H1 (cell line): ENCODE data around the gene RLN1. TPM values are rescaled to one million over a fixed set of nuclear protein-coding genes. Genes with fewer than 3 reads are reported as not detected.

Source experiments
- CTCF ChIA-PET: fragments of 300-600 bp; sonication (Branson Sonifier 250); formaldehyde crosslinking; loops from one replicate; lab custom pipeline; 2021; ENCODE audit not compliant: partially characterized antibody; lab: Charles Lee
- POLR2A ChIA-PET: fragments of 300-600 bp; sonication (Branson Sonifier 250); formaldehyde crosslinking; loops from one replicate; lab custom pipeline; 2021; ENCODE audit warnings: inconsistent platforms; ENCODE audit not compliant: partially characterized antibody; lab: Charles Lee
- DNase-seq, 2 experiments: peaks; one replicate each; pipeline versions ENCODE4 v3.0.0 to v3.0.0-alpha.2; 2010 to 2022; ENCODE audit warnings: low spot score in 2 of 2, low read depth in 1 of 2, mixed read lengths in 1 of 2
- FAIRE-seq: peaks from 2 replicates; lab custom pipeline; 2011; peaks lifted over from hg19 to GRCh38; lab: Jason Lieb, UNC
- H2AFZ ChIP-seq: 2 replicates; pipeline ENCODE4 v1.8.1; 2012; ENCODE audit warnings: low read length, inconsistent platforms
- H2AK5ac ChIP-seq: 2 replicates; pipeline ENCODE4 v1.6.1; 2013; ENCODE audit warnings: low read depth, low read length
- H2BK120ac ChIP-seq: replicated peaks from 2 replicates; pipeline ENCODE3; 2013; ENCODE audit warnings: low read depth, low read length, inconsistent platforms
- H2BK12ac ChIP-seq: 2 replicates; pipeline ENCODE4 v1.6.1; 2013; ENCODE audit warnings: low read depth, low read length
- H2BK15ac ChIP-seq: 2 replicates; pipeline ENCODE4 v1.6.1; 2013; ENCODE audit warnings: low read length
- H2BK20ac ChIP-seq: 2 replicates; pipeline ENCODE4 v1.6.1; 2013; ENCODE audit warnings: low read length
- H2BK5ac ChIP-seq: 2 replicates; pipeline ENCODE4 v1.6.1; 2013; ENCODE audit warnings: low read depth, low read length
- H3K14ac ChIP-seq: 2 replicates; pipeline ENCODE4 v1.6.1; 2013; ENCODE audit warnings: inconsistent platforms; ENCODE audit not compliant: insufficient read length
- H3K18ac ChIP-seq: 2 replicates; pipeline ENCODE4 v1.6.1; 2013; ENCODE audit warnings: low read length; ENCODE audit errors: extremely low read depth
- H3K23ac ChIP-seq: 2 replicates; pipeline ENCODE4 v1.6.1; 2013; ENCODE audit warnings: inconsistent platforms; ENCODE audit not compliant: insufficient read length
- H3K23me2 ChIP-seq: 2 replicates; pipeline ENCODE4 v1.6.1; 2013; ENCODE audit warnings: low read depth, low read length
- H3K27ac ChIP-seq: 2 replicates; pipeline ENCODE4 v1.6.1; 2011; ENCODE audit warnings: low read depth, low read length, inconsistent platforms
- H3K27me3 ChIP-seq, 4 experiments: replicated peaks in 1 of 4; 1 replicate in 1 of 4; 2 replicates in 3 of 4; pipeline versions ENCODE4 v1.6.1 to v1.8.1; 2011 to 2013; ENCODE audit warnings: low read length in 3 of 4, mild to moderate bottlenecking in 3 of 4, inconsistent platforms in 2 of 4, mixed read lengths in 2 of 4, moderate library complexity in 1 of 4; ENCODE audit not compliant: control insufficient read depth in 3 of 4, insufficient read depth in 3 of 4; ENCODE audit errors: extremely low read depth in 1 of 4
- H3K36me3 ChIP-seq, 4 experiments: 2 replicates each; pipeline versions ENCODE4 v1.6.1 to v1.8.1; 2011 to 2013; ENCODE audit warnings: mild to moderate bottlenecking in 4 of 4, low read length in 3 of 4, moderate library complexity in 2 of 4, control low read depth in 1 of 4, inconsistent platforms in 1 of 4; ENCODE audit not compliant: insufficient read depth in 4 of 4, control insufficient read depth in 2 of 4
- H3K4ac ChIP-seq: replicated peaks from 2 replicates; pipeline ENCODE3; 2013; ENCODE audit warnings: low read length, low read depth, mixed read lengths, inconsistent platforms; ENCODE audit not compliant: insufficient read length
- H3K4me1 ChIP-seq, 4 experiments: replicated peaks in 1 of 4; 1 replicate in 1 of 4; 2 replicates in 3 of 4; pipeline versions ENCODE4 v1.6.1 to v1.8.1; 2011 to 2013; ENCODE audit warnings: low read length in 3 of 4, inconsistent platforms in 2 of 4, mixed read lengths in 1 of 4; ENCODE audit not compliant: insufficient read depth in 4 of 4, control insufficient read depth in 3 of 4
- H3K4me2 ChIP-seq, 2 experiments: 2 replicates each; pipeline versions ENCODE4 v1.6.1 to v1.8.1; 2011 to 2013; ENCODE audit warnings: low read depth in 2 of 2, low read length in 2 of 2, control low read depth in 1 of 2, inconsistent platforms in 1 of 2, mild to moderate bottlenecking in 1 of 2; ENCODE audit not compliant: insufficient read depth in 1 of 2
- H3K4me3 ChIP-seq, 4 experiments: fragments of 200-600, 300-600 bp in 1 of 4; sonication (generic), shearing (Covaris generic), sonication (Bioruptor Twin) in 1 of 4; 2 replicates each; pipeline versions ENCODE4 v1.5.1 to v1.8.1; 2011 to 2016; ENCODE audit warnings: low read length in 4 of 4, low read depth in 3 of 4, control low read depth in 2 of 4, inconsistent platforms in 2 of 4, mild to moderate bottlenecking in 2 of 4, mixed read lengths in 1 of 4, moderate library complexity in 1 of 4; ENCODE audit not compliant: insufficient read depth in 2 of 4; ENCODE audit errors: extremely low read depth in 1 of 4
- H3K56ac ChIP-seq: replicated peaks from 2 replicates; pipeline ENCODE3; 2013; ENCODE audit warnings: low read depth, mild to moderate bottlenecking, mixed read lengths, low read length, inconsistent platforms; ENCODE audit not compliant: insufficient read length
- H3K79me1 ChIP-seq: 2 replicates; pipeline ENCODE4 v1.6.1; 2013; ENCODE audit warnings: low read depth, low read length, control low read depth
- H3K79me2 ChIP-seq, 2 experiments: 2 replicates each; pipeline versions ENCODE4 v1.6.1 to v1.8.1; 2012 to 2013; ENCODE audit warnings: low read length in 2 of 2, mild to moderate bottlenecking in 2 of 2, inconsistent platforms in 1 of 2; ENCODE audit not compliant: insufficient read depth in 2 of 2, control insufficient read depth in 1 of 2
- H3K9ac ChIP-seq, 4 experiments: replicated peaks in 1 of 4; 1 replicate in 1 of 4; 2 replicates in 3 of 4; pipeline versions ENCODE4 v1.6.1 to v1.8.1; 2011 to 2013; ENCODE audit warnings: low read depth in 3 of 4, low read length in 3 of 4, control low read depth in 2 of 4, mild to moderate bottlenecking in 2 of 4, moderate library complexity in 2 of 4, inconsistent platforms in 1 of 4; ENCODE audit errors: extremely low read depth in 1 of 4
- H3K9me3 ChIP-seq, 2 experiments: 2 replicates each; pipeline versions ENCODE4 v1.6.1 to v1.8.1; 2012 to 2013; ENCODE audit warnings: mild to moderate bottlenecking in 2 of 2, moderate library complexity in 2 of 2, control low read depth in 1 of 2, inconsistent platforms in 1 of 2, low read depth in 1 of 2, low read length in 1 of 2, mixed read lengths in 1 of 2; ENCODE audit not compliant: insufficient read depth in 2 of 2
- H4K20me1 ChIP-seq, 2 experiments: replicated peaks in 1 of 2; 2 replicates each; pipeline versions ENCODE3 to v1.8.1; 2011 to 2013; ENCODE audit warnings: inconsistent platforms in 2 of 2, low read length in 2 of 2, mild to moderate bottlenecking in 1 of 2; ENCODE audit not compliant: insufficient read depth in 2 of 2, control insufficient read depth in 1 of 2
- H4K5ac ChIP-seq: 2 replicates; pipeline ENCODE4 v1.6.1; 2013; ENCODE audit warnings: low read length, low read depth, mixed read lengths, inconsistent platforms; ENCODE audit not compliant: insufficient read length
- H4K8ac ChIP-seq: 2 replicates; pipeline ENCODE4 v1.8.0; 2013; ENCODE audit warnings: mild to moderate bottlenecking, moderate library complexity, low read length, inconsistent platforms; ENCODE audit not compliant: insufficient read depth; ENCODE audit errors: extremely low read depth
- H4K91ac ChIP-seq: replicated peaks from 2 replicates; pipeline ENCODE3; 2013; ENCODE audit warnings: low read length, mixed read lengths, inconsistent platforms; ENCODE audit not compliant: insufficient read length
- BCL11A ChIP-seq, 2 experiments: IDR thresholded peaks; one replicate each; pipeline ENCODE4 v1.6.1; 2011; ENCODE audit warnings: low read depth in 2 of 2, low read length in 2 of 2, mild to moderate bottlenecking in 2 of 2
- BRCA1 ChIP-seq: IDR thresholded peaks from 2 replicates; pipeline ENCODE4 v1.6.1; 2012; ENCODE audit warnings: low read depth, low read length, improper control_type of control experiment
- EGR1 ChIP-seq: IDR thresholded peaks from 2 replicates; pipeline ENCODE4 v1.6.1; 2011; ENCODE audit warnings: low read depth, low read length, borderline replicate concordance
- GABPA ChIP-seq: IDR thresholded peaks from 2 replicates; pipeline ENCODE4 v1.6.1; 2011; ENCODE audit warnings: mild to moderate bottlenecking, low read length, moderate library complexity, borderline replicate concordance; ENCODE audit not compliant: insufficient read depth
- HDAC6 ChIP-seq: IDR thresholded peaks from one replicate; pipeline ENCODE4 v1.7.1; 2012; ENCODE audit warnings: low read depth, mild to moderate bottlenecking, inconsistent platforms, low read length, moderate library complexity
- RBBP5 ChIP-seq: IDR thresholded peaks from 2 replicates; pipeline ENCODE4 v1.7.1; 2012; ENCODE audit warnings: low read depth, mild to moderate bottlenecking, inconsistent platforms, low read length, moderate library complexity, borderline replicate concordance
- RXRA ChIP-seq: IDR thresholded peaks from 2 replicates; pipeline ENCODE4 v1.6.1; 2011; ENCODE audit warnings: low read depth, mild to moderate bottlenecking, low read length, moderate library complexity; ENCODE audit not compliant: insufficient read depth
- SP2 ChIP-seq: IDR thresholded peaks from 2 replicates; pipeline ENCODE4 v1.6.1; 2012; ENCODE audit warnings: mild to moderate bottlenecking, low read length, inconsistent platforms
- TAF1 ChIP-seq: IDR thresholded peaks from 2 replicates; pipeline ENCODE4 v1.6.1; 2011; ENCODE audit warnings: mild to moderate bottlenecking, low read depth, low read length
- TBP ChIP-seq: IDR thresholded peaks from 2 replicates; pipeline ENCODE4 v1.6.1; 2011; ENCODE audit warnings: low read depth, low read length, improper control_type of control experiment
- TCF12 ChIP-seq: IDR thresholded peaks from 2 replicates; pipeline ENCODE4 v1.6.1; 2011; ENCODE audit warnings: low read depth, mild to moderate bottlenecking, low read length
- YY1 ChIP-seq: IDR thresholded peaks from 2 replicates; pipeline ENCODE4 v1.6.1; 2011; ENCODE audit warnings: low read depth, mild to moderate bottlenecking, low read length
- WGBS, 2 experiments: shearing (Covaris generic) in 1 of 2; methylation state at CpG; one replicate each; pipeline versions ENCODE4 v1.1.6 to v1.1.7; 2013 to 2015; ENCODE audit warnings: low lambda C conversion rate in 2 of 2, mixed read lengths in 2 of 2, inconsistent platforms in 1 of 2, low coverage in 1 of 2, missing lambda C conversion rate in 1 of 2; ENCODE audit not compliant: insufficient replicate concordance in 2 of 2, insufficient coverage in 1 of 2, insufficient read length in 1 of 2; ENCODE audit errors: extremely low coverage in 1 of 2, missing lambda C conversion rate in 1 of 2; 5-methylcytosine and 5-hydroxymethylcytosine counted together
- polyA plus RNA-seq, 7 experiments: library from polyadenylated mRNA; depleted of rRNA in 3 of 7; stranded (reverse) in 5 of 7; unstranded in 2 of 7; fragments of >200 nt in 5 of 7; fragments of 200-250 nt in 2 of 7; gene quantifications; 1 replicate in 5 of 7; 2 replicates in 1 of 7; 4 replicates in 1 of 7; pipeline versions ENCODE4 v1.2.1 to v1.2.3, GENCODE V29; 2011 to 2013; ENCODE audit warnings: missing spikeins in 2 of 7, mixed read lengths in 2 of 7
- total RNA-seq: library from RNA; stranded (reverse); fragmentation: NEBNext Ultra II Directional; extraction: Animal tissue kit (Norgen Biotek cat#: 25700); gene quantifications from 2 replicates; pipeline ENCODE4 v1.2.1, GENCODE V29; 2021

Gene RLN1
- total and polyA plus RNA-seq, 2 of the 8 experiments (the other 6 are each of a cell fraction or from before 2014, with no cell fraction given): 0.51 to 0.80 TPM

GRCh38 chr9:5388026-5388819 lies 48.5 kb upstream of the RLN1 start:
- DNase-seq (no peak), FAIRE-seq (no peak)
- no peak overlapping the region for H4K8ac ChIP-seq
- H2BK5ac ChIP-seq: no peak overlapping the region
- H3K14ac ChIP-seq: no peak overlapping the region
- no peaks in the 10 kb centered on the region for H4K20me1 ChIP-seq
- H2BK20ac ChIP-seq: no peak overlapping the region
- no peaks in the 10 kb centered on the region for H3K36me3 ChIP-seq
- no peak overlapping the region for H3K4me2 ChIP-seq
- no peak overlapping the region for H3K23ac ChIP-seq
- H3K79me1 ChIP-seq: no peaks in the 10 kb centered on the region
- WGBS, 2 experiments: 84% methylated on average over 5 of the region's 5 CpGs; no CpG with 5 or more reads in 1 of the 2 experiments
- H3K9me3 ChIP-seq: no peaks in the 10 kb centered on the region
- H3K4me1 ChIP-seq: no peaks in the 10 kb centered on the region
- H4K91ac ChIP-seq: no peak overlapping the region
- no peak overlapping the region for H3K18ac ChIP-seq
- no peak overlapping the region for H2BK120ac ChIP-seq
- POLR2A ChIA-PET: no interaction called here
- H2BK15ac ChIP-seq: no peak overlapping the region
- H3K4me3 ChIP-seq: no peak overlapping the region
- no peaks in the 10 kb centered on the region for H3K27me3 ChIP-seq
- H2AFZ ChIP-seq: no peak overlapping the region
- CTCF ChIA-PET: interaction anchor here (0.8 kb wide), 1 partner anchor 12 kb away, joined by 3 read pairs; no protein-coding TSS in a partner anchor
- no peak overlapping the region for H2BK12ac ChIP-seq
- H3K79me2 ChIP-seq: no peaks in the 10 kb centered on the region
- H3K9ac ChIP-seq: no peak overlapping the region
- no peaks in the 10 kb centered on the region for H3K23me2 ChIP-seq
- H4K5ac ChIP-seq: no peak overlapping the region
- no peak overlapping the region for H2AK5ac ChIP-seq
- no peak overlapping the region for H3K56ac ChIP-seq
- no peak overlapping the region for H3K4ac ChIP-seq
- H3K27ac ChIP-seq: no peak overlapping the region
- no peak for TF ChIP-seq BCL11A (IDR thresholded peaks at IDR 0.05; ENCODE audit: low read depth in 2 of 2, low read length in 2 of 2)
- TF ChIP-seq TAF1: no peak
- TF ChIP-seq TBP: no peak
- no peak for TF ChIP-seq HDAC6
- TF ChIP-seq BRCA1: no peak
- TF ChIP-seq GABPA: no peak
- no peak for TF ChIP-seq SP2
- no peak for TF ChIP-seq YY1
- TF ChIP-seq EGR1: no peak
- no peak for TF ChIP-seq RXRA
- no peak for TF ChIP-seq TCF12
- no peak for TF ChIP-seq RBBP5
